GM19193 (cell line): ENCODE measurements around the gene DHH.

Experiments
- POLR2A ChIP-seq: IDR thresholded peaks from 4 replicates; pipeline ENCODE4 v1.6.1; 2011; ENCODE audit not compliant: insufficient read depth, insufficient read length; ENCODE audit errors: extremely low read depth

DHH gene

GRCh38 chr12:49049566-49050224 lies 44.9 kb downstream of the DHH start:
- no peak for TF ChIP-seq POLR2A

- TF ChIP-seq POLR2A = no peak
Observed at GRCh38 chr12:49048953-49049352, 45.6 kb downstream of the DHH start.

GRCh38 chr12:49046129-49046895 lies 48.3 kb downstream of the DHH start:
- TF ChIP-seq POLR2A = no peak

GRCh38 chr12:49044660-49045059 lies 49.9 kb downstream of the DHH start:
- no peak for TF ChIP-seq POLR2A

DNA sequence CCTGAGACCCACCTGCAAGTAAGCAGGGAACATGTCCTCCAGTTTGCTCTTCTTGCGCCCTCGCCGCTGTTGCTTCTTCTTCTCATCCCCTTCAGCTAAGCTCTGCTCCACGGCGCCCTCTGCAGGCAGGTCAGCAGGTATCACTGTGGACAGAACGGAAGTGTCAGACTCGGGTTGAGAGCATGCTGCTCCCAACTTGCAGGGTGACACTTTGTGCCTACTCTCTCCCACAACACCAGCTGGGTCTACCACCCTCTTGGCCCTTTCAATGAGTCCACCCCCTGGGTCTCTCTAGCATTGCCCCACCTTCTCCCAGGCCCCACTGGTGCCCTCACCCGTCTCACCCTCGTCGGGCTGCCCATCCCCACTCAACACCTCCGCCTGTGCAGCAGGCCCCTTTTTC lies 50.7 kb downstream of the DHH start:
- no peak for TF ChIP-seq POLR2A

DNA sequence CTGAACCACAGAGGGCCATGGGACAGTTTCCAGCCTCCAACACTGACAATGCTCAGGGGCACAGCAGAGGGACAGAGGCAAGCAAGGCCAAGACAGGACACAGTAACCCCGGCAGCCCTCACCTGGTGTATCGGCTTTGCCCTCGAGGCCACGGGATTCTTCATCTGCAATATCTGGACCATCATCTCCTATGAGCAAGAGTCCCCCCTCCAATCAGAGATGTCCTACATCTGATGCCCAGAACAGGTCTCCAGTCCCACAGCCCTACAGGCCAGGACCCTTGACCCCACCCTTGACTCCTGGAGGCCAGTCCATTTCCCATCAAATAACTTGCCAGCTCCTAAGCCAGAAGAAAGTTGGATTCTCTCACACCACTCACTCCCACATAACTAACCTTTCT lies 51.4 kb downstream of the DHH start:
- no peak for TF ChIP-seq POLR2A

DNA sequence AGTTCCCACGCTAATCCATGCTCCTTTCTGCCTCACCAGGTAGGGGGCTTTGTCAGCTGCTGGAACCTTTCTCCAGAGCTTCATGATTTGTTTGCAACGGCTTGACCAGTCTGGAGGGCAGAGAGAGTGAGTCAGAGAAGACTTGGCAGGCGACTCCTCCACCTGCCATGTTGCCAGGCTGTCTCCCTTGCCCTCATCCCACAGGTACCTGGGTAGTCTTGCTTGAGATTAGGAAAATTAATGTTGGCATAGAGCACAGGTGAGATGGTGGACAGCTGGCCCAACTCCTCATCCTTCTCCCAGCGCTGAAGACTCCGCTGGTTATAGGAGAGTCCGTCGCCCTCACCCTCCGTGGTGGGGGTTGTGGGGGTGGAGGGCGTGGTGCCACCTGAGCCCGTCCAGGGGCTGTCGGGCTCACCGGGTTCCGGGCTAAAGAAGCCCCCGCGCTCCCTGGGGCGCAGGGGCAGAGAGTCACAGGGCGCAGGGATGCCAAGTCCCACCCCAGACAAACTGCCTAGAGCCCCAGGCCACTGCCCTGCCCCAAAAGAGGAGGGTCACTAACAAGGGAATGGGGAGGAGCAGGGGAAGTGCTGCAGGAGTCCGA lies 52.6 kb downstream of the DHH start:
- TF ChIP-seq POLR2A = no peak

DNA sequence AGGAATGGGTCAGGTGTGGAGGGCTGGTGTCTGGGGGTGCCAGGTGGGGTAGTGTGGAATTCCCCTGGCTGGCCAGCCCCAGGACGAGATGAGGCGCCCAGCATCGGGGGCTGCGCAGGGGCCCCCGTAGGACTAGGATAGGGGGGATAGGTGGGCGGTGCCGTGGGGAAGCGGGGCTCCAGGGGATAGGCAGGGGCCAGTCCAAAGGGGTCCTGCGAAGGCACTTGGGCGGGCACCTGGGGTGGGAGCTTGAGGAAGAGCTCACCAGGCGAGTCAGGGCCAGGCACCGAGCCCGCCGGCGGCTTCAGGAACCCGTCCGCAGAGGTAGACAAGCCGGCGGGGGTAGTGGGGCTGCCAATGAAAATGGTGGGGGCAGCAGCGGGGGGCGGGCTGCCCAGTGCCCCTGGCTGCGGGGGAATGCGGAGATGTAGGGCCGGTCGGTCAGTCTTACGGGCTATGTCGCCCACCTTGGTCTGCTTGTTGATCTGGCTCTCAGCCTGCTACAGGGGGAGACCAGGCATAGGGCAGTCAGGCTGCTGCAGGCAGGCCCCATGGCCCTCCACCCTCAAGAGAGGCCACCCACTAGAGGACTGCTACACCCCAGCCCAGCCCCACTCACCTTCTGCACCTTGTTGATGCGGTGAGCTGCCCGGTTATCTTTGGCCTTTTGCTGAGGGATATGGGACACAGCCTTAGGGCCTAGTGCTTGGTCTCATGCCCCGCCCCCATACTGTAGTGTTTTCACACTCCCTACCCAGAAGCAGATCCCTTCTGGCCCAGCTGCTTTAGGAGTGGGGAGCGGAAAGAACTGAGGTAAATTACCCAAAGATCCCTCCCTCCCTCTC lies 53.3 kb downstream of the DHH start:
- TF ChIP-seq POLR2A = no peak

- TF ChIP-seq POLR2A = no peak
Observed at GRCh38 chr12:49040364-49040855, 54.2 kb downstream of the DHH start.

- TF ChIP-seq POLR2A = no peak
Observed at GRCh38 chr12:49039421-49040363, 54.9 kb downstream of the DHH start.

GRCh38 chr12:49038291-49038955 lies 56.2 kb downstream of the DHH start:
- TF ChIP-seq POLR2A = no peak

- no peak for TF ChIP-seq POLR2A
Observed at GRCh38 chr12:49037947-49038237, 56.7 kb downstream of the DHH start.

GRCh38 chr12:49037111-49037946 lies 57.3 kb downstream of the DHH start:
- TF ChIP-seq POLR2A = no peak
